GM20000 (cell line): ENCODE measurements around the gene PPM1G.

Experiments used
- DNase-seq: peaks from one replicate; pipeline ENCODE4 v3.0.0; 2012; ENCODE audit warnings: low spot score
- CTCF ChIP-seq: IDR thresholded peaks from 2 replicates; pipeline ENCODE4 v1.5.1; 2012; ENCODE audit warnings: mild to moderate bottlenecking, control low read depth; ENCODE audit errors: extremely low read depth, missing control alignments

PPM1G gene

GRCh38 chr2:27347641-27348040, 61.8 kb downstream of the PPM1G start:
- no peak for TF ChIP-seq CTCF
- no peak for DNase-seq

- TF ChIP-seq CTCF = no peak
Observed at GRCh38 chr2:27336173-27336572, 73.2 kb downstream of the PPM1G start.

GRCh38 chr2:27335311-27335710, 74.1 kb downstream of the PPM1G start:
- DNase-seq = no peak
- TF ChIP-seq CTCF = no peak

More at GRCh38 chr2:27336173-27336572, 73.2 kb downstream of the PPM1G start:
- DNase-seq = no peak
